ENCODE results near the gene MREG. TPM values are rescaled to one million over a fixed set of nuclear protein-coding genes. Genes with fewer than 3 reads are reported as not detected.

MREG gene
- total and polyA plus RNA-seq, 5 donors from 2014 or later, result 0.75 to 10.8 (median 2.4) TPM

DNA sequence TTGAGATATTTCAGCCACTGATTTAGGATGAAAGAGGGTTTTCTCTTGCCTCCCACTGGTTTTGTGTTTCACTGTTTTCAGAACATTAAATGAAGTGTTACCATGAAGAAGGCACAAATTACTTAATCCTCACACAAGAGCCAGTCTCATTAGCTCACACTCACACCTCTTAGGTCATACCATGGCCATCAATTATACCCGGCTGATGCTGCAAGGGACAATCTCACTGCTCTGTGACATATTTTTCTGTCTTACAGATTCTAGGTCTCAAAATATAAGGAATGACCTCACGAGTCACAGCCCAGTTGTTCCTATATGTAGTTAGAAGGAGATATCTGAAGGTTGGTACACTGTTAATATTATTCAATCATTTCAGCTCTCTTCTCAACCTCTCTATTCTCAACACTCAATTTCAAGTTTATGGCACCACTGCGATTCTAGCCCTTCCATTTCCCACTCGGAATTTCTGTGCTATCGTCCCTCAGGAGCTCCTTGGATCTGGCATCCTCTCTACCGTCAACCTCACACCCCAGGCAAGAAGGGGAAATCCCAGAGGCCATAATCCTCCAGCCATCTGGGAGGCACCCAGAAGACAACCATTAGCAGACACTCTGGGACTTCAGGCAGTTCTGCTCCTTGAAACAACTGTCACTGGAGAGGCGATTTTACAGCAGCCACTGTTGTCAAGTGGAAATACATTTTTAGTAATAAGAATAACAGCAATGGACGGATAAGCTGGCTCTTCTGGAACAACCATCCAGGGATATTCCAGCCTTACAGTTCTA lies 101.9 kb downstream of the MREG start:
- H3K4me3 ChIP-seq (ENCODE audit: low read depth, low read length), result no peak overlapping the region
- no peaks in the 10 kb centered on the region for H3K36me3 Mint-ChIP-seq
- ATAC-seq (ENCODE audit: low read depth in 2 of 2) (no peak), DNase-seq (no peak)
- H3K9me3 ChIP-seq (ENCODE audit: control insufficient read depth in 2 of 2, low read length in 2 of 2), result no peaks in the 10 kb centered on the region
- H3K4me1 Mint-ChIP-seq, result no peaks in the 10 kb centered on the region
- H3K27ac ChIP-seq (ENCODE audit: insufficient read depth, low read length, poor library complexity, severe bottlenecking), result no peak overlapping the region
- H3K27me3 ChIP-seq (ENCODE audit: control insufficient read depth, insufficient read depth, low read length), result peaks cover 9% of the 10 kb centered on the region
- peaks cover 0 to 2% (median 0%) of the 10 kb centered on the region in 7 donors for H3K9me3 Mint-ChIP-seq
- no peaks in the 10 kb centered on the region for H3K36me3 ChIP-seq (ENCODE audit: control insufficient read depth, insufficient read depth, low read length)
- H3K4me1 ChIP-seq (ENCODE audit: control insufficient read depth, insufficient read depth, low read length, poor library complexity, severe bottlenecking), result no peaks in the 10 kb centered on the region
- no peak overlapping the region for H3K27ac Mint-ChIP-seq
- peaks cover 27% of the 10 kb centered on the region for H3K27me3 Mint-ChIP-seq
- no peak overlapping the region for H3K4me3 Mint-ChIP-seq

DNA sequence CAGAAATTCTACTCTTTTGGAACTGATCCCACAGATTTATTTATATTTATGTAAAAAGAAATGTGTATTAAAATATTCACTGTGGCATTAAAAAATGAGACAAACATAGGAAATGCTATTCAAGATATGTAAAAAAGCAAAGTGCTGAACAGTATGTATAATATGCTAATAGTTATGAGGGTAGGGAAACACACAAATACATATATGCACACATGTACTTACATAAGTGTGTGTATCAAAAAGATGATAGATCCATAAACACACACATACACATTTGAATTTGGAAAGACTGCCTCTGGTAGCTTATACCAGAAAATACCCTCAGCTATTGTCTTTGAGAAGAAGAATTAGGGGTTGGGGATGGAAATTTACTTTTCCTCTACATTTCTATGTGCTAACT lies 103.2 kb downstream of the MREG start:
- Histone ChIP-seq H3K36me3 (ENCODE audit: control insufficient read depth, insufficient read depth, low read length) (no peaks in the 10 kb centered on the region), H3K4me1 (ENCODE audit: control insufficient read depth, insufficient read depth, low read length, poor library complexity, severe bottlenecking) (no peaks in the 10 kb centered on the region), H3K9me3 (ENCODE audit: control insufficient read depth in 2 of 2, low read length in 2 of 2) (no peaks in the 10 kb centered on the region), H3K4me3 (ENCODE audit: low read depth, low read length) (no peak overlapping the region), H3K27me3 (ENCODE audit: control insufficient read depth, insufficient read depth, low read length) (peaks cover 10% of the 10 kb centered on the region), H3K27ac (ENCODE audit: insufficient read depth, low read length, poor library complexity, severe bottlenecking) (no peak overlapping the region)
- no peak overlapping the region for H3K27ac Mint-ChIP-seq
- ATAC-seq (ENCODE audit: low read depth in 2 of 2), result no peak
- no peak for DNase-seq
- no peak overlapping the region for H3K4me3 Mint-ChIP-seq
- peaks cover 27% of the 10 kb centered on the region for H3K27me3 Mint-ChIP-seq
- H3K36me3 Mint-ChIP-seq, result no peaks in the 10 kb centered on the region
- H3K9me3 Mint-ChIP-seq, result peaks cover 0 to under 1% (median 0%) of the 10 kb centered on the region in 7 donors
- H3K4me1 Mint-ChIP-seq, result no peaks in the 10 kb centered on the region

DNA sequence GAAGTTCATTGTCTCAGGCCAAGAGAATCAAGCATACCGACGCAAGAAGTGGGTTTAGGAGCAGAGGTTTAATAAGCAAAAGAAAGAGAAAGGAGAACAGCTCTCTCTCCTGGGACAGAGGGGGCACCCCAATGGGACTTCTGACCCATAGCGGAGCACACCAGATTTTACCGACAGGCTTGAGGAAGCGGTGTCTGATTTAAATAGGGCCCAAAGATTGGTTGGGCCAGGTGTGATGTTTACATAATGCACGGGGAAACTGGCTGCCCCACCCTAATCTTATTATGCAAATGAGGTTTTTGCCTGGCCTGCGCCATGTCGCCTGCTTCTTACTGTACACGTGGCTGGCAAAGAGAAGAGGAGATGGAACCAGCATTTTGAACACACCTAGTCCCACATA lies 106.2 kb downstream of the MREG start:
- no peaks in the 10 kb centered on the region for H3K9me3 Mint-ChIP-seq
- no peaks in the 10 kb centered on the region for H3K36me3 Mint-ChIP-seq
- no peak overlapping the region for H3K4me3 ChIP-seq (ENCODE audit: low read depth, low read length)

DNA sequence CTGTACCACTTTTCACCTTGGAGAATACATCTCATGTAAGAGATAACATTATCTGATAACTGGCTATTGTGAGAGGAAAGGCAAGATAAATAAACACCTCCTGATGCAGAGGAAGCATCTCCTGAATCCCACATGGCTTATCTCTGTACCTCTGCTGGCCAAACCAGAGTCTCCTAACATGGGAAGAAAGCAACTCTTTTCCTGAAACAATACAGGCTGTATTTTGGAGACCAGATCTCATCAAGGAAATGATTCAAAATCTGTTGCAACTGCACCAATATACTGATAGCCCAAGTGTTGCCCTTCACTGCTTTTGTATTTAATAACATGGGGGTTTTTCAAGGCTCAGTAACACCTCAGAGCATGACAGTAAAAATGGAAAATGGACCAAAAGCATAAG lies 106.9 kb downstream of the MREG start:
- Mint-ChIP-seq H3K4me1 (no peaks in the 10 kb centered on the region), H3K27me3 (peaks cover 41% of the 10 kb centered on the region), H3K4me3 (no peak overlapping the region), H3K36me3 (no peaks in the 10 kb centered on the region), H3K9me3 (no peaks in the 10 kb centered on the region), H3K27ac (no peak overlapping the region)
- ATAC-seq (ENCODE audit: low read depth in 2 of 2) (no peak), DNase-seq (no peak)
- no peaks in the 10 kb centered on the region for H3K36me3 ChIP-seq (ENCODE audit: control insufficient read depth, insufficient read depth, low read length)
- H3K4me3 ChIP-seq (ENCODE audit: low read depth, low read length), result no peak overlapping the region
- no peak overlapping the region for H3K27ac ChIP-seq (ENCODE audit: insufficient read depth, low read length, poor library complexity, severe bottlenecking)
- no peaks in the 10 kb centered on the region for H3K9me3 ChIP-seq (ENCODE audit: control insufficient read depth in 2 of 2, low read length in 2 of 2)
- peaks cover 16% of the 10 kb centered on the region for H3K27me3 ChIP-seq (ENCODE audit: control insufficient read depth, insufficient read depth, low read length)
- no peaks in the 10 kb centered on the region for H3K4me1 ChIP-seq (ENCODE audit: control insufficient read depth, insufficient read depth, low read length, poor library complexity, severe bottlenecking)

More for the DNA sequence above, 106.2 kb downstream of the MREG start:
- Mint-ChIP-seq H3K4me3 (no peak overlapping the region), H3K4me1 (no peaks in the 10 kb centered on the region), H3K27me3 (peaks cover 39% of the 10 kb centered on the region), H3K27ac (no peak overlapping the region)
- Histone ChIP-seq H3K36me3 (ENCODE audit: control insufficient read depth, insufficient read depth, low read length) (no peaks in the 10 kb centered on the region), H3K9me3 (ENCODE audit: control insufficient read depth in 2 of 2, low read length in 2 of 2) (no peaks in the 10 kb centered on the region), H3K4me1 (ENCODE audit: control insufficient read depth, insufficient read depth, low read length, poor library complexity, severe bottlenecking) (no peaks in the 10 kb centered on the region), H3K27me3 (ENCODE audit: control insufficient read depth, insufficient read depth, low read length) (peaks cover 19% of the 10 kb centered on the region), H3K27ac (ENCODE audit: insufficient read depth, low read length, poor library complexity, severe bottlenecking) (no peak overlapping the region)
- no peak for DNase-seq
- ATAC-seq (ENCODE audit: low read depth in 2 of 2), result no peak

DNA sequence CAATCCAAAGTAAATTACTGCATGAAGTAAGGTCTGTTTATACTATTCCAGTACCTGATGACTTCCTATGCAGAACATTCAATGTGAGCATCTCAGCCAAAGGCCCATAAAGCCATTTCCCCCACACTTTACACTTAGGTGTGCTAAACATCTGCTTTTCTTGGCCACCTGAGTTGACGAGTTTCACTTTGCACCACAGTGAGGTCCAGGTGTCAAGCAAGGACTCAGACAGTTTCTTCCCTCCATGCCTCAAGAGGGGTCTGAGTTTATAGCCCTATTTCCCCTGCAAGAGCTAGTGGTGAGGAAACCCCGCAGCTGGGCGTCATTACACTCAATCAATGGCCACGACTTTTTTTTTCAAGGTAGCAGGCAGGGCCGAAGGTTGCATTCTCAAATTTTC lies 107.7 kb downstream of the MREG start:
- no peaks in the 10 kb centered on the region for H3K36me3 ChIP-seq (ENCODE audit: control insufficient read depth, insufficient read depth, low read length)
- ATAC-seq (ENCODE audit: low read depth in 2 of 2) (no peak), DNase-seq (no peak)
- Mint-ChIP-seq H3K9me3 (no peaks in the 10 kb centered on the region), H3K27ac (no peak overlapping the region), H3K4me1 (peaks cover 0 to 5% (median 2%) of the 10 kb centered on the region in 4 donors), H3K27me3 (peaks cover 45% of the 10 kb centered on the region), H3K36me3 (no peaks in the 10 kb centered on the region), H3K4me3 (no peak overlapping the region)
- no peaks in the 10 kb centered on the region for H3K9me3 ChIP-seq (ENCODE audit: control insufficient read depth in 2 of 2, low read length in 2 of 2)
- H3K27ac ChIP-seq (ENCODE audit: insufficient read depth, low read length, poor library complexity, severe bottlenecking), result no peak overlapping the region
- H3K4me3 ChIP-seq (ENCODE audit: low read depth, low read length), result no peak overlapping the region
- no peaks in the 10 kb centered on the region for H3K4me1 ChIP-seq (ENCODE audit: control insufficient read depth, insufficient read depth, low read length, poor library complexity, severe bottlenecking)
- peaks cover 14% of the 10 kb centered on the region for H3K27me3 ChIP-seq (ENCODE audit: control insufficient read depth, insufficient read depth, low read length)

DNA sequence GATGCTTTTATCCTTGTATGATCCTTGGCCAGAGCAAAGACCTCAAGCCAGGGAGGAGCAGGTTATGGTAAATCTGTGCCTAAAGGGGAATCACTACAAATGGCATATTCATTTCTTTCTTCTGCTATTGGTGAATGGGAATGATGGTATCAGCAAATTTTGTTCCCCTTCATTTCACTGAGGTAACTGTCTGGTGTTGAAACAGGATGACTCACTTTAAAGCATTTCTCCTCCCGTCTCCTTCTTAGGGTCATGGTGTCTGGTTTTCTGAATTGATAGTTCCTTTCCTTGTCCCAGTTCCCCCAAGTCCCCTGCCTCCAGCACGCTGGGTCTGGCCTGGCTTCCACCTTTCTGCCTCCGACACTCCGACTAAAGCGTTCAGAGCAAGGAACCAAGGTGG lies 109.2 kb downstream of the MREG start:
- ATAC-seq (ENCODE audit: low read depth in 2 of 2) (no peak), DNase-seq (no peak)
- Histone ChIP-seq H3K4me1 (ENCODE audit: control insufficient read depth, insufficient read depth, low read length, poor library complexity, severe bottlenecking) (no peaks in the 10 kb centered on the region), H3K9me3 (ENCODE audit: control insufficient read depth in 2 of 2, low read length in 2 of 2) (no peaks in the 10 kb centered on the region), H3K36me3 (ENCODE audit: control insufficient read depth, insufficient read depth, low read length) (no peaks in the 10 kb centered on the region), H3K27me3 (ENCODE audit: control insufficient read depth, insufficient read depth, low read length) (peaks cover 14% of the 10 kb centered on the region), H3K27ac (ENCODE audit: insufficient read depth, low read length, poor library complexity, severe bottlenecking) (no peak overlapping the region), H3K4me3 (ENCODE audit: low read depth, low read length) (no peak overlapping the region)
- Mint-ChIP-seq H3K36me3 (no peaks in the 10 kb centered on the region), H3K4me1 (peaks cover 0 to 5% (median 2%) of the 10 kb centered on the region in 4 donors), H3K4me3 (no peak overlapping the region), H3K9me3 (no peaks in the 10 kb centered on the region), H3K27ac (no peak overlapping the region), H3K27me3 (peaks cover 40% of the 10 kb centered on the region)

DNA sequence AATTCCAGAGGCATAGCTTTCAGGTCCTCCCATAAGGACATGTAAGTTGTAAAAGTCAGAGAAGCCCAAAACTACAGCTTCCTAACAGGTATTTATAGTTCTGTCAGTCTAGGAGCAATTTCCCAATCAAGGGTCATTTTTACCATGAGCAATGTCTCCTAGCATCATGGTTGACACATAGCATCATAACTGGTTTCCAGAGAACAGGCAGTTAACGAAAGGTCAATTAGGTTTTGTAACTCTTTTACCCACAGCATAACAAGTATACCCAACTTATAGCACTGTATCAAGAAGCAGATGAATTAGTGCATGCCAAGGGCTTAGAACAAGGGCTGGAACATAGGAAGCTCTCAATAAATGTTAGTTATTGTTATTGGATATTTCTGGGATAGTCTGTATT lies 110.1 kb downstream of the MREG start:
- Histone ChIP-seq H3K27me3 (ENCODE audit: control insufficient read depth, insufficient read depth, low read length) (peaks cover 14% of the 10 kb centered on the region), H3K27ac (ENCODE audit: insufficient read depth, low read length, poor library complexity, severe bottlenecking) (no peak overlapping the region), H3K9me3 (ENCODE audit: control insufficient read depth in 2 of 2, low read length in 2 of 2) (no peaks in the 10 kb centered on the region), H3K36me3 (ENCODE audit: control insufficient read depth, insufficient read depth, low read length) (no peaks in the 10 kb centered on the region), H3K4me1 (ENCODE audit: control insufficient read depth, insufficient read depth, low read length, poor library complexity, severe bottlenecking) (no peaks in the 10 kb centered on the region), H3K4me3 (ENCODE audit: low read depth, low read length) (no peak overlapping the region)
- Mint-ChIP-seq H3K27ac (no peak overlapping the region), H3K4me3 (peak overlapping the region in 1 of 4 donors; percentile 11), H3K36me3 (no peaks in the 10 kb centered on the region), H3K27me3 (peaks cover 40% of the 10 kb centered on the region), H3K4me1 (peaks cover 0 to 5% (median 2%) of the 10 kb centered on the region in 4 donors), H3K9me3 (no peaks in the 10 kb centered on the region)
- no peak for ATAC-seq (ENCODE audit: low read depth in 2 of 2)
- DNase-seq, result no peak

DNA sequence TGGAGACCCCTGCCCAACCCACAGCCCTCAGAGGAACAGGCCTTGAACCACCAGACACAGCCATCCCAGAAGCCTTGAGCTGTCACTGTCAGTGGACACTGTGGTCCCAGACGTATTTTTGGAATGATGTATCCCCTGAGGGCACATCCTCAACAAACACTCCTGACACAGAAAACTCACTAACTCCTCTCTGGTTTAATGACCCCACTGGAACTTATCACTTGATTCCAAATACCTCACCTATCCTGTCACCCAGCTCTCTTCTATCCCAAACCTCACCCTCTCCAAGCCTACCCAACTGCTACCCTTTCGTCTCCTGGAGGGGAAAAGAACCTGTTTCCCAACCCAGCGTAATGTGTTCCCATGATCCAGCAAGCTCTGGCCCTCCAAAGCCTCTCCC lies 111.6 kb downstream of the MREG start:
- ATAC-seq (ENCODE audit: low read depth in 2 of 2) (no peak), DNase-seq (no peak)
- Histone ChIP-seq H3K9me3 (ENCODE audit: control insufficient read depth in 2 of 2, low read length in 2 of 2) (no peaks in the 10 kb centered on the region), H3K27me3 (ENCODE audit: control insufficient read depth, insufficient read depth, low read length) (peaks cover 14% of the 10 kb centered on the region), H3K36me3 (ENCODE audit: control insufficient read depth, insufficient read depth, low read length) (no peaks in the 10 kb centered on the region), H3K4me1 (ENCODE audit: control insufficient read depth, insufficient read depth, low read length, poor library complexity, severe bottlenecking) (no peaks in the 10 kb centered on the region), H3K27ac (ENCODE audit: insufficient read depth, low read length, poor library complexity, severe bottlenecking) (no peak overlapping the region), H3K4me3 (ENCODE audit: low read depth, low read length) (no peak overlapping the region)
- Mint-ChIP-seq H3K9me3 (no peaks in the 10 kb centered on the region), H3K27me3 (peaks cover 27% of the 10 kb centered on the region), H3K27ac (no peak overlapping the region), H3K4me1 (peaks cover 0 to 5% (median 2%) of the 10 kb centered on the region in 4 donors), H3K36me3 (no peaks in the 10 kb centered on the region), H3K4me3 (peak overlapping the region in 1 of 4 donors; percentile 13)
